HG02970 (cell line): ENCODE results near the gene NCAM1.
"Not testable (repeated sequence)": the region's sequence is repeated elsewhere in the genome, so short reads cannot be mapped to it uniquely, and the experiment has no call there.

Source experiments
- ATAC-seq: cut with Tn5 transposase; IDR thresholded peaks from one replicate; pipeline ENCODE4 v1.9.1; 2021; ENCODE audit warnings: mild to moderate bottlenecking, moderate library complexity, moderate number of reproducible peaks; ENCODE audit not compliant: unreplicated experiment, low FRiP score

NCAM1 gene

DNA sequence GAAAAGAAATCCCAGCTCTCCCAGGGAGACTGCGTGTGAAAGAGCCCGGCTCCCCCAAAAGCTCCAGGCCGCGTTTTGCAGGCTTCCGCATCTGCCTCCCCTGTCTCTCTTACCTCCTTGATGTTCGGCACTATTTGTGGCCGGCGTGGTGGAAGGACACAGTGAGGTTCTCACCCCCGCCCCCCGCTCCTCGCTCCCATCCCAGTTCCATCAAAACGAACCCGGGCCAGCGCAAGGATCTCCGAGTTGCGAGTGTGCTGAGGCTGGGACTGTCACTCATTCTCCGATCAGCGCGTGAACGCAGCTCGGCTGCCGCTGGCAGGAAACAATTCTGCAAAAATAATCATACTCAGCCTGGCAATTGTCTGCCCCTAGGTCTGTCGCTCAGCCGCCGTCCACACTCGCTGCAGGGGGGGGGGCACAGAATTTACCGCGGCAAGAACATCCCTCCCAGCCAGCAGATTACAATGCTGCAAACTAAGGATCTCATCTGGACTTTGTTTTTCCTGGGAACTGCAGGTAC lies at the start of gene NCAM1:
Gene NCAM1 (plus strand): TSS at position 275 of the 523 bp plus-strand sequence.
- ATAC-seq: no peak

DNA sequence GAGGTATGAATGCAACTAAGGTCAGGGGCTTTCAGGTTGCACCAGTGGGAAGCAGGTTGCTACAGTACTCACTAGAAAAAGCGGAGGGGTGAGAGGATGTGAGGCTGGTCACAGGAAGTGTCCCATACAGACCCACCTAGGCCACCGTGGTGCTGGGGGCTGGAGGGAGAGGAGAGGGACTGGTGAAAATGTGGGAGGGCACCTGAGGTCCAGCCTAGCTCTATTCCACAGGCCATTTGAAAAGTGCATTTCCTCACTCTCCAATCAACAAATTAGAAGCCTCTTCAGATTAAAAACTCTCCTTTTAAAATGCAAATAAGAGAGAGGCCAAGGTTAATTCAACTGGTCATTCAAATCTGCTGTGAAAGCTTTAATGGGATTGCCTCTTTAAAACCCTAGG lies 38.6 kb upstream of the NCAM1 start:
- ATAC-seq: no peak

DNA sequence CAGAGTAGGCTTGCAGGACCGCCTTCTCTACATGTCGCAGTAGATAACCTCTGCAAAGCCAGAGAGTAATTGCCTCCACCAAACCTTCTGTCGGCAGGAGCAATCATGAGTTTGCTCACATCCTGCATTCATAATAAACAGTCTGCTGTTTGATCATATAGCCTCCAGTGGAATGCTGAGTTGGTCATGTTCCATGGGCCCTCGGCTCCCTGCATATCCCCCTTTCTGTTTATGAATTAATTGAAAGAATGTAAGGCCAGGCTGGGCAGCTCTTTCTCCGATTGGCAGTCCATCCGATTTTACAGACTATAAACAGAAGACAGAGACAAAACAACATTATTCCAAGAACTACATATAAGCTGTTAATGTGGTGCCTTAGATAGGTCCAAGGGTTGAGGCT lies 36.4 kb upstream of the NCAM1 start:
- not testable (repeated sequence) for ATAC-seq

DNA sequence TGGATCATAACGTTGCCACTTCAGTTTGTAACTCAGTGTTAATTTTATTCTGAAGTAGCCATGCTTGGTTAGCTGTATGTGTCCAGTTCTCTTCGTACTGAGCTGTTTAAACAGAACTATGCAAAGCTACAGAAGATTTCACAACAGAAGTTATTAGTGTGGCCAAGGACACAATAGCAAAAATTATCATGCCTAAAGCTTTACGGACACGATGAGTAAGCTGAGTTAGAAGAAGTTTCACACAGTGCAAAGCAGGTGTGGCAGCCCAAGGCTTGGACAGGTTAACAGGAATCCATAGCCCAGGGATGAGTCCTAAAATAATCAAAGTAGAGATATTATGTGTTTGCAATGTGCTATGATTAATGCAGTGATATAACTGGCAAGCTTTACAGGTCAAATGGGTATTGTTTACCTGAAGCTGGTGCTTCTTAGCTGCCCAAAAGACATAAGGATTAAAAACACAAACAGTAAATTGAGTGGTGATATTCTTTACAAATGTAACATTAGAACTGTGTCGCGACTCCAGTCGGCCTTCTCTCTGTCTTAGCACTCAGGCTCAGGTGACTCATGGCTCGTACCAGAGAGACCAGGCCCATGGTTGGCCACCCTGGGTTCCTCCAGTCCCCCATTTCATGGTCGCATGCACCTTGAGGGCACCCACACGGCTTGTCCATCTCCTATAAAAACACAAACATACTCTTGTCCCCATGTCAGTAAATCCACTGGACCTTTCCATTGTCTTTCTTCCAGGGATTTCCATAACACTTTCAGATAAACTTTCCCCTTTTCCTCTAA lies 35.5 kb upstream of the NCAM1 start:
- ATAC-seq: no peak

DNA sequence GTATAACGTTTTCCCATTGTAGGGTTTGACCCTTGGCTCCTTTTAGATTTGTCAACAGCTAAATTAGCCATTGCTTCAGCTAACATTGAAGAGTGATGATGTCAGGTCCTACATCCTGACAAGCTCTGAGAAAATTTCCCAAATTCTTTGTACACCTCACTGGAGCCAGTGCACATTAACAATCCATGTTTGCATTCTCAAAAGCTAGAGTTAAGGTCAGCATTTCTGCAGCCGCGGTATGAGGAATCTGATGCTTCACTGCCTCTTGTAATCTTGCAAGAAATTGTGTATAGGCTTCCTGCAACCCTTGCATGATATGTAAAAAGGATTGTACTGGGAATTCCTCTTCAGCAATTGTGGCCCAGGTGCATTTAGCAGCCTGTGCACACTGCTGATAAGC lies 33.1 kb upstream of the NCAM1 start:
- ATAC-seq: no peak

DNA sequence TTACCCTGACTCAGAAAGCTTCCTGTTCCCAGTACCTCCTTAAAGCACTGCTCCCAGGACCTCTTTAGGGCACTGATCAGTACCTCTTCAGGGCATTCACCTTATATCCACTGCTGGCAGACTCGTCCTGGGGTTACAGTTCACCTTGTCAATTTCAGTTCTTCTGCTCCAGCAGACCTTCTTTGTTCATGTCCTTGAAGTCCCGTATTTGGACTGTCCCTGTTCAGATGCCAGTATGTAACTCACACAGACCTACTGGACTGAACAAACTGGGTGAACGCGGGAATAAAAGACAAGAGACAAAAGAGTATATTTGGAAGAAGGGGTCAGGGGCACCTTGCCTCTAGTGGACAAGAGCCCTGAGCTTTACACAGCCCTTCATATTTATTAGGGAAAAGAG lies 31.8 kb upstream of the NCAM1 start:
- ATAC-seq: no peak

DNA sequence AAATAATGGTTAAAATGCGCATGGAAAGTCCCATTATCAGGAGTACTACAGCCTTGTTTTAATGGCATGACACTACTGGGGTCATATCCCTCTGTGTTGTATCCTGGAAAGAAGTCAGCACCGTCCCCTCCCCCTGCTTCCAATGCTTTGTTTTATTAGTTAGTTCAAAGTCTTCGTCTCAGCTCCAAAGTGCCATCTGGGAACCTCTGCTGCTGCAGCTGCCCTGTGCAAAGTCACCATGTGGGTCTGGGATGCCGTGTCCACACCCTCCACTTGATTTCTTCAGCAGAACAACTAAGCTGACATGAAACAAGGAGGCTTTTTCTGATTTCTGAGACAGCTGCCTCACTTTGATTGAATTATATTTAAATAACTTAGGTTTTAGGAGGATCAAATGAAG lies 29.5 kb upstream of the NCAM1 start:
- no peak for ATAC-seq

DNA sequence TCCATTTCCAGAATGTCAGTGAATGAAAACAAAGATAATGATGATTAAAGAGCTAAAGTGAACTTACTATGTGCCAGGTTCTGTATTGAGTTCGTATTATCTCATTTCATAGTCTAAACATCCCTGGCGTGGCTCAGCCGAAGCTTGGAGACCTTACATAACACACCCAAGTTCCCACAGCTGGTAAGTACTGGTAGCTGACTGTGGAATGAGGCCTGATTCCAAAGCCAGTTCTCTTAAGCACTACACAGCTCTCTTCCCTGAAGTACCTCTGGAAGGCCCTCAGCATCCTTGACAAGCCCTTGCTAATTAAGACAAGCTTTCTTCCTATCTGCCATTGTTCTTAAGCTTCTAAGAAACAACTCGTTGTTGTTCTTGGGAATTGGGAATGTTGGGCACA lies 28.6 kb upstream of the NCAM1 start:
- ATAC-seq: no peak

DNA sequence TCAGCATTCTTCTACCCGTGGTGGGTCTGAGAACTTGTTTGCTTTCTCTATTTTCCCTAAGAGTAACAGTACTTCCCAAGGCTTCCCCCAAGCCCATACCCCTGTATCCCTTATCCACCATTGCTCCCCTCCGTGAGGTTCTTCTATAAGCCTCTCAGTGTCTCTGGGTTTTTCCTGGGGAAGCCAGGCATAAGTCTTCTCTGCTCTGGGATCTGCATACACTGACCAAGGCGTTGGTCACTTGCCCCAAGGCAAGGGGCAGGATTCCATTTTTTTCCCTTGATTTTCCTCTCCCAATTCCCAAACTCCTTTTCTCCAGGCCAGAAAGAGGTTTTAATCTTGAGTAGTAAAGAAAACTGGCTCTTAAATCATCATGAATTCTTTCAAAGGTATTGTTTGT lies 27.2 kb upstream of the NCAM1 start:
- no peak for ATAC-seq

DNA sequence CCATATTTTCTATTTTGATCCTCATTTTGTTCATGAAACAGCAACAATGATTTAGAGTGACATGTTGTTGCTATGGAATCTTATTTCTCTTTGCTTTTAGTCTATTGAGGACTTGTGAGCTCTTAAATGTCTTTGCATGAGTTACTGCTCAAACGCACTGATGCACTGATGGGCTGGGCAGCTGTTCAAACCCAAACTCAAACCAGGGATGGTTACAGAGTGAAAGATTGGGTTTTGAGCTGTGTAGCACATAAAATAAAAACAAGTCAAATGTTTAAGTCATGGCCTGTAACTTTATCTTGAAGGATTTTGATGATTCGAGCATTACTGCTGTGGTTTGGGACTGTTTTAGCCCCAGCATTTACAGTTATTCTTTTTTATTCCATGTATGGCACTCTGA lies 20.1 kb upstream of the NCAM1 start:
- ATAC-seq: no peak

DNA sequence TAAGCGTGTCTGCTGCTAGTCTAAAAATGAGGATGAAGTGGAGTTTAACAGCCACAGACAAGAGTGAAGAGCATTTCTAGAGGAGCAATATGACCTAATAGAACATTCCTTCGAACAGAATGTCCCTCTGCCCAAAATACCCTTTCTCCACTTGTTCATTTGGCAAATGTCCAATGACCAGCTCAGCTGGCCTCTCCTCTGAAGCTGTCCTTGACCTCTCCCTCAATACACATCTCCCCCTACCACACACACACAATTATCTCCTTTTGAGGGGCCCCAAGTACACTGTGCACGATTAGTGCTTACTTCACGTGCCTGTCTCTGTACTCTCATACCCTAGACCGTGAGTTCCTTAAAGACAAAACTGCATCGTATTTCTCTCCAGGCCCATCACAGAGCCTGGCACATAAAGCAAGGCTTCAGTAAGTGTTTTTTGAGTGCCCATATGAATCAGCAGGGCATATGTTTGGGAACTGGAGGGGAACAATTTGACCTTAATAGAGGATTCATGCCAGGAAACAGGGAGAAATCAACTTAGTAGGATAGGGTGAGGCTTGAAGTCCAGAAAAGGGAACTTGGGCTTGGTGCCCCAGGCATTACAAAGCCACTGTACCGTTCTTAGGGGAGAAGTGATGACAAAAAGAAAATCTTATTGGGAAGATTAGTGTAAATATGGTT lies 18.1 kb upstream of the NCAM1 start:
- ATAC-seq: no peak

DNA sequence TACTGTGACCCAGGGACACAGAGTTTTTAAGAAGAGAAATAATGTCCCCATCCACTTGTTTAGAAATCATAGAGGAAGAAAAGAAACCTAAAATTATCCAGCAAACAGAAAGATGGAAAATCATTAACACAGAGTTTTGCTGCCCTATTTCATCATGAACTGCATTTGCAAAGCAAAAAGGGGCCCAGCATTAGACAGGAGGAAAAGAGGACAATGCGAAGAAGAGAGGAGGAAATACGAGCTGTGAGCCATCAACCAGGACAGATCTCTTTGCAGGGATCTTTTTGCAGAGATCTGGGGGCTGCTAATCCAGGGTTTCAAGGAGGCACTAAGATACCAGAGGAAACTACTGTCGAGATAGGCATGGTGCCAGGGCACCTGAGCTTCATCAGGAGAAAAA lies 14.4 kb upstream of the NCAM1 start:
- no peak for ATAC-seq

DNA sequence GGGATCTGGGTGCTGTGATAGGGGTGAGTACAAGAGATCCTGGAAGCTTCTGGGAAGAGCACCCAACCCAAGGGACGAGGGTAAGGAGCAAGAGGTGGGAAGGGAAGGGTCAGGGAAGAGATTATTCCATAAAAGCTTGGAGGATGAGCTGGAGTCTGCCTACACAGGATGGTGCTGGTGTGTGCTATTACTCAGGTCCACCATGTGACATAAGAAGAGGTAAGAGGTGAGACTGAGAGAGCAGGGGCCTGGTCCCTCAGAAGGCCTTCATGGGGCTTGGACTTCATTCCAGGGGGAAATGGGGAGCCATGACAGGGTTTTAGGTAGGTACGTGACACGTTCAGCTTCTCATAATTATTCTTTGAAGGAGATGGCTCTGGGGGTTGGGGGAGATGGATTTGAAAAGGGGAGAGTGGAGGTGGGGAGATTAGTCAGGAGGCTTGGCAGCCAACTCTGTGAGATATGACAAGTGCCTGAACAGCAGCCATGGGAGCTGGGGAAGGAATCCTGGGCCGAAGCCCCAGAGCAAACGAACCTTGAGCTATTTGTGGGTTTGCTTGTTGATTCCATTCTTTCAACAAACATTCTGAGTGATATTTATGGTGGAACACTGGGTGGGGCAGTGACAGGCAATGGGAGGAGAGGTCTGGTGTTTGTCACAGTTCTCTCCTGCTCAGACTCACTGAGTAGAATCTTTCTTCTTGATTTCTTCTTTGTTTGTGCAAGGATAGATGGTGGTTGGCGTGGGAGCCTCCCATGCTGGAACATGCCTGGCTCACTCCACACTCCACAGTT lies 11.2 kb upstream of the NCAM1 start:
- no peak for ATAC-seq

DNA sequence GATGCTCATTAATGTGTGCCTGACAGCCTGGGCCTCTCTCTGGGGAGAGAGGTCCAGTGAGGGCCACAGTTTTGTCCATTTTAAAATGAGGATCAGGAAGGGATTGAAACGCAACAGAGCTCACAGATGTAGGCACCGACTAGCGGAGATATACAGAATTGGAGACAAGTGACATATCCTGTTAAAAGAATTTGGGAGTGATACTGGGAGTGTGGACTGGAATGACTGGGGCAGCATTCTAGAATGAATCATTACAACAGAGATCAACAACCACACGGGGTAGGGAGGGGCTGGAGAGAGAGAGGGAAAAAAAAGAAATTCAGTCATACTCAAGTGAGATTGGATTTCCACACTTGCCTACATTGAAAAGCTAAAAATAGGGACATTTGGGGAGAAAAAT lies 2.5 kb upstream of the NCAM1 start:
- no peak for ATAC-seq

DNA sequence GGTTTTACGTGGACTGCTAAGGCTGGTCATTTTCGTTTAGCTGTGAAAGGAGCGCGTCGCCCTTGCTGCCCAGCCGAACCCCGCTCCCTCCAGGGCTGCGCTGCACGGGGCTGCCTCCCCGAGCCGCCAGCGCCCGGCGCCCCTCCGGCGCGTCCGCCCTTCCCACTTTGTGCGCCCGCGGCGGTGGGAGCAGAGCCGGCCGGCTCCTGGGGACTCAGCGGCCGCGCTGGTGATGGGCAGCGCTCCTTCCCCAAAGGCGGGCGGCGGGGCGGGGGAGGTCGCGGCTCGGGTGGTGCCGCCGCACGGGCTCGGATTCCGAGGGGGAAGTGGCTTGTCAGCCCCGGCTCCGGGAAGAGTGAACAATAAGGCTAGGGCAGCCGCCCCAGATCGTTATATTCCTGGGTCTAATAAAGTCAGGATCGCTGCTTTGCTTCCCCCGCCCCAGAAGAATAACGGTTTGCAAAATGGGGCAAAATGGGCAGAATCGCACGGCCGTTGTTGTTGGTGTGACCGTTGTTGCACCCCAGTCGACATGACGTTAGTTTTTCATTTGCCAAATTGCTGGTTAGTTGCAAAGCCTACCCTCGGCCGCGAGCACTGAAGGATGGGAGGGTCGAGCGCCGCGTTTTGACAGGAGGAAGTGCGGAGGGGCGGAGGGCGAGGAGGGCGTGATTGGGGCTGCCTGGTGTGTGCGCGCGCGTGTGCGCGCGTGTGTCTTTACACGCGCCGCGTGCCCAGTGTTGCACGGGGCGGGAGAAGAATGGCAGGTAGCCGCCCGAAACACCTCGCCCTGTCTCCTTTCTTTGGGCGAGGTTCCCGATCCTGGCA lies 745 bp downstream of the NCAM1 start:
- ATAC-seq: no peak

DNA sequence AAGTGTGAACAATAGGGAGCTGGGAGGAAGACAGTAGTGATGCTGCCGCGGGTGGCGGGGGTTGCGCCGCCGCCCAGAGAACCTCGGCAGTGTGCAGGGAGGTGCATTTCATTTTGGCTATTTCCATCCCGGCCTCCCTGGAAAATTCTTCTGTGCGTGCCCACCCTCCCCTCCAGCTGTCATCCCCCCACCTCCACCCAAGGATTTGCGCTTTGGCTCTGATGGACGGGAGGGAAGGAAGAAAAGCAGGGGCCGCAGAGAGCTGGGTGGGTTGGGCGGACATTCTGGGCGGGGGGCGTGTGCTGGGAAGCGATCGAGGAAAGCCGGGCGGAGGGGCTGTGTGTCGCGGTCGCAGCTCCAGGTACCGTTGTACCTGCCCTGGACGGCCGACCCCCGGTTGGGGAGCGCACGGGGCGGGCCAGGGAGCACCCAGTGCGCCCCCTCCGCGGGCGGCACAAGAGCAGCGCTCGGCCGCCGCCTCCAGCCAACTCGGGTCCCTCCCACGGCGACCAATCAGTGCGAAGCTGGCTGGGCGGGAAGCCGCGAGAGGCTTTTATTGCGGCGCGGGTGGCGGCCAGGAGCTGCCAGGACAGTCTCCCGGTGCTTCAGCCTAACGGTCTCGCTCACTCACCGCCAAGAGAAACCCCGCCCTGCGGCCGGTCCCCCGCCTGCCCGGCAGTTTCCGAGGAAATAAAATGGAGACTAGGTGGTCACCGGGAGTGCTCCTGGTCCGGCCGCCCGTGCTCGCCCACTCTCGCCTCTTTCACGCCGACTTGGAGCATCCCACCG lies 1.6 kb downstream of the NCAM1 start:
- no peak for ATAC-seq

DNA sequence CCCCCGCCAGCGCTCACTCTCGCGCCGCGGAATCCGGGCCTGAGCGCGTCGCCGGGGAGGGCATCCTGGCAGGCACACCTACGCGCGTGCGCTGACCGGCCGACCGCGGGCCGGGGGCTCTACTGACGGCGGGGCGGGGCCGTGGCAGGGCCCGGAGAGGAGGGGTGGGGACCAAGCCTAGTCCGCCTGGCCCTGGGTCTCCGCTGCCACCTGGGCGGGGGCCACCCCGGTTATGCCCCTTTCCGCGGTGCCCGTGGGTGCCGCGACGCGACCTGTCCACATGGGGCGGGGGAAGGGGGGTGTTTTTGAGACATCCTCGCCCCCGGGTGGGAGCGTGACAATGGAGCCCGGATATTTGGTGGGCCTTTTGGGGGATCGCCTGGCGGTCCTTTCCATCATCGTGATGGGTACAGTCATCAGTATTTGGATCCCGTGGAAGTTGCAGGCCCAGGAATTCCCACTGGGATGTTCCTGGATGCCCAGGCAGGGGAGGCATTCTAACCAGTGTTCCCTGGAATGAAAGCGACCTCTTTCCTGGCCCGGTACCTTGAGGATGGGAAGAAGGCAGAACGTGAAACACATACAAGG lies 2.2 kb downstream of the NCAM1 start:
- ATAC-seq: no peak

DNA sequence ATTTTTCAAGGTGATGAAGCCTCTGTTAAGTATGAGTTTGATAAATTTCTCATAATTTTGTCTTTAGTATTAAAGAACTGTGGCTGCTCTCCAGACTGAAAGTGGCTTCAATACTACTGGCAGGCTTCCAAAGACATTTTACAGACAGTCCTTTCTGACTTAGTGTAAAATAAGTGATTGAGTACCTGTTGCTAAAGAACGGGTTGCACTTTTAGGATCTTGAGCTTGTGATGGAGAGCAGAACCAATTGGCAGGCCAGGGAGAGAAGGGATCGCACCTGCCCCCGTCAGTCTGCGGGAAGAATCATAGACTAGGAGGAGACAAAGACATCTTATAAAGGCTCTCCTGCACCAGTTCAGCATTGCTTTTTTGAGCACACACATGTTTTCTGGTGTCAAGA lies 4.4 kb downstream of the NCAM1 start:
- ATAC-seq: no peak

DNA sequence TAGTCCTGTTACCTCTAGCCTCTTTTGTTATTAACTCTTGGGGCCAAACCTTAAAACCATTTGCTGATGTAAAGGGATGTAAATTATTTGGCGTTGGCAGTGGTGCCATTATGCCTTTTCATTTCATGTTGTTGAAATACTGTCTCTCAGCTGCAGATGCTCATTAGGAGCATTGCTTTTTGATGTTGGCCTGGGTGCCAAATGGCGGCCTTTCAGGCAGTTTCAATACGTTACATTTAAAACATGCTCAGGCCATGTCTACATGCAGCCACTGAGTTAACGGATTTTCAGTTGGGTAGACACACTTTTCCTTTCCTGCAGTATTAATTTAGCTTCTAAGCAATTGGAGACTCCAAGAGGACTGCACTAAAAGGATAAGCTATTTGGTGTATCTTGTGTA lies 5.3 kb downstream of the NCAM1 start:
- ATAC-seq: no peak
